Inferior parietal cortex (tissue), 1 donor: Measurements from ENCODE around the gene MICALL2.

Experiments used
- DNase-seq: peaks from one replicate; pipeline ENCODE4 v3.0.0-alpha.2; 2016; ENCODE audit errors: extremely low spot score

The MICALL2 gene

GRCh38 chr7:1493129-1493528 is 33.9 kb upstream of the MICALL2 start:
- no peak for DNase-seq

GRCh38 chr7:1492640-1493039 is 33.4 kb upstream of the MICALL2 start:
- no peak for DNase-seq

GRCh38 chr7:1492221-1492620 is 33.0 kb upstream of the MICALL2 start:
- DNase-seq, result no peak

GRCh38 chr7:1490837-1491236 is 31.6 kb upstream of the MICALL2 start:
- DNase-seq, result no peak

GRCh38 chr7:1489336-1489735 is 30.1 kb upstream of the MICALL2 start:
- DNase-seq, result no peak

GRCh38 chr7:1488016-1488415 is 28.7 kb upstream of the MICALL2 start:
- DNase-seq, result no peak

- no peak for DNase-seq
Measured at GRCh38 chr7:1487466-1487865, 28.2 kb upstream of the MICALL2 start.

GRCh38 chr7:1486571-1486970 is 27.3 kb upstream of the MICALL2 start:
- no peak for DNase-seq

- DNase-seq, result no peak
Measured at GRCh38 chr7:1485156-1485555, 25.9 kb upstream of the MICALL2 start.

- no peak for DNase-seq
Measured at GRCh38 chr7:1484569-1484968, 25.3 kb upstream of the MICALL2 start.

- DNase-seq, result no peak
Measured at GRCh38 chr7:1483536-1484505, 24.6 kb upstream of the MICALL2 start.

- no peak for DNase-seq
Measured at GRCh38 chr7:1483079-1483478, 23.8 kb upstream of the MICALL2 start.

GRCh38 chr7:1481300-1481699 is 22.0 kb upstream of the MICALL2 start:
- DNase-seq, result no peak

- no peak for DNase-seq
Measured at GRCh38 chr7:1480670-1481069, 21.4 kb upstream of the MICALL2 start.

GRCh38 chr7:1479287-1479686 is 20.0 kb upstream of the MICALL2 start:
- DNase-seq, result no peak

- no peak for DNase-seq
Measured at GRCh38 chr7:1478480-1478879, 19.2 kb upstream of the MICALL2 start.

- DNase-seq, result no peak
Measured at GRCh38 chr7:1476859-1477258, 17.6 kb upstream of the MICALL2 start.

GRCh38 chr7:1475991-1476390 is 16.7 kb upstream of the MICALL2 start:
- DNase-seq, result no peak

GRCh38 chr7:1475393-1475792 is 16.1 kb upstream of the MICALL2 start:
- no peak for DNase-seq

- no peak for DNase-seq
Measured at GRCh38 chr7:1474736-1475135, 15.5 kb upstream of the MICALL2 start.

GRCh38 chr7:1473864-1474512 is 14.7 kb upstream of the MICALL2 start:
- peak; percentile 80 for DNase-seq

- no peak for DNase-seq
Measured at GRCh38 chr7:1470901-1471300, 11.6 kb upstream of the MICALL2 start.

- no peak for DNase-seq
Measured at GRCh38 chr7:1468643-1469298, 9.5 kb upstream of the MICALL2 start.
